Duodenal mucosa (tissue), 2 donors: ENCODE results near the gene HOXA11.

ENCODE experiments used
- H3K27ac ChIP-seq: one replicate; pipeline ENCODE4 v1.7.0; 2013; ENCODE audit warnings: low read depth, low read length
- H3K27me3 ChIP-seq, 2 donors: one replicate each; pipeline ENCODE4 v1.7.0; 2013; ENCODE audit warnings: low read length in 2 of 2, control low read depth in 1 of 2; ENCODE audit not compliant: insufficient read depth in 2 of 2, control insufficient read depth in 1 of 2
- H3K36me3 ChIP-seq, 2 donors: one replicate each; pipeline ENCODE4 v1.7.0; 2013; ENCODE audit warnings: low read length in 2 of 2, control low read depth in 1 of 2; ENCODE audit not compliant: insufficient read depth in 2 of 2, control insufficient read depth in 1 of 2
- H3K4me1 ChIP-seq, 2 donors: one replicate each; pipeline ENCODE4 v1.7.0; 2013; ENCODE audit warnings: low read length in 2 of 2, control low read depth in 1 of 2; ENCODE audit not compliant: insufficient read depth in 2 of 2, control insufficient read depth in 1 of 2
- H3K4me3 ChIP-seq, 2 donors: one replicate each; pipeline ENCODE4 v1.7.0; 2013; ENCODE audit warnings: low read length in 2 of 2, low read depth in 1 of 2
- H3K9ac ChIP-seq, 2 donors: one replicate each; pipeline ENCODE4 v1.7.0; 2013; ENCODE audit warnings: low read length in 2 of 2, low read depth in 1 of 2
- H3K9me3 ChIP-seq, 2 donors: one replicate each; pipeline ENCODE4 v1.7.0; 2013; ENCODE audit warnings: low read length in 2 of 2, control low read depth in 1 of 2; ENCODE audit not compliant: control insufficient read depth in 1 of 2

The HOXA11 gene

GRCh38 chr7:27205325-27206280 is 20.6 kb upstream of the HOXA11 start:
- Histone ChIP-seq H3K4me3 (no peak overlapping the region), H3K27me3 (peaks cover 94 to 99% of the 10 kb centered on the region in 2 donors)

GRCh38 chr7:27204851-27205322 is 19.9 kb upstream of the HOXA11 start:
- Histone ChIP-seq H3K9me3 (no peaks in the 10 kb centered on the region), H3K9ac (no peak overlapping the region), H3K27ac (no peak overlapping the region), H3K4me1 (peaks cover 16 to 17% of the 10 kb centered on the region in 2 donors), H3K27me3 (peaks cover 91 to 97% of the 10 kb centered on the region in 2 donors), H3K36me3 (no peaks in the 10 kb centered on the region), H3K4me3 (no peak overlapping the region)

More at GRCh38 chr7:27205325-27206280, 20.6 kb upstream of the HOXA11 start:
- H3K9ac ChIP-seq: no peak overlapping the region
- H3K4me1 ChIP-seq: peaks cover 17 to 20% of the 10 kb centered on the region in 2 donors
- H3K9me3 ChIP-seq: no peaks in the 10 kb centered on the region
- no peaks in the 10 kb centered on the region for H3K36me3 ChIP-seq
- H3K27ac ChIP-seq: no peak overlapping the region

- Histone ChIP-seq H3K27ac (no peak overlapping the region), H3K4me1 (peaks cover 15 to 16% of the 10 kb centered on the region in 2 donors), H3K4me3 (no peak overlapping the region), H3K27me3 (peaks cover 88 to 92% of the 10 kb centered on the region in 2 donors), H3K9ac (no peak overlapping the region), H3K9me3 (no peaks in the 10 kb centered on the region), H3K36me3 (no peaks in the 10 kb centered on the region)
Observed at GRCh38 chr7:27203964-27204594, 19.0 kb upstream of the HOXA11 start.

DNA sequence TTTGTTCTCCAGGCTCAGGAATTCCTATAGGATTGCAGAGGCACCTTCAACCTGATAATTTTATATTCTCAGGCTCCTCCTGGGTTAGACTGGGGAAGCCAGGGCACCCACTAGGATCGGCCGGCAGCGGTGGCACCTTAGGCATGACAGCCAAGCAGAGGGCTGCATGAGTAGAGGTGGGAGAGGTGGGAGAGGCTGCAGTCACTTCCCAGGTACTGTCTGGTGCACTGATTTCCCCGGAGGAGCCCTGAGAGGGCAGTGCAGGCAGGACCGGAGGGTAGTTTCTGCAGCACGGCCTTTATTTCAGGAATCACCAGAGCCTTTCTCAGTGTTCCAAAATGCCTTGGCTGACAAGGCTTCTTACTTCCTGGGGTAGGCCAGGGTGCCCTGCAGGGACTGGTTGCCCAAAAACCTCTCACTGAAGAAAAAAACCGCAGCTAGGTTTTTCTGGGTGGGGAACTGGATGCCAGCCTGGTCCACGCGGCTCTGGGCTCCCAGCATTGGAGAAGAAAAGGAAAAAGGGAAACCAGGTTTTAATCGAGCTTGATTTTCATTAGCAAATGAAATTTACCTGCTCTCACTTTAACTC is 18.4 kb upstream of the HOXA11 start:
- Histone ChIP-seq H3K27ac (no peak overlapping the region), H3K9me3 (no peaks in the 10 kb centered on the region), H3K36me3 (no peaks in the 10 kb centered on the region), H3K4me3 (no peak overlapping the region), H3K4me1 (peaks cover 15 to 16% of the 10 kb centered on the region in 2 donors), H3K9ac (no peak overlapping the region), H3K27me3 (peaks cover 88 to 92% of the 10 kb centered on the region in 2 donors)

DNA sequence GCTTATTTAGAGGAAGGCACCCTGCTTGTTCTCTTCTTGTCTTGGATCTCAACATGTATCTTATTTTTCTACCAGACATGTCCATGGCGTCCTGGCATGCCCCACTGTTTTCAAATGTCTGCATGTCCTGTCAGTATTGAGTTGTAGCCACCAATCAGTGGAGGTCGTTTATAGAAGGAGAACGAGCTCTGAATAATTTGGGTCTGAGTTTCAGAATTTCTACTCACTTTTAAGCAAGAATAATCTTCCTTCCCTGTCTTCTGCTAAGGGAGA is 17.8 kb upstream of the HOXA11 start:
- no peaks in the 10 kb centered on the region for H3K9me3 ChIP-seq
- H3K9ac ChIP-seq: no peak overlapping the region
- no peak overlapping the region for H3K4me3 ChIP-seq
- H3K27me3 ChIP-seq: peaks cover 89 to 92% of the 10 kb centered on the region in 2 donors
- H3K4me1 ChIP-seq: peaks cover 15 to 16% of the 10 kb centered on the region in 2 donors
- no peaks in the 10 kb centered on the region for H3K36me3 ChIP-seq
- no peak overlapping the region for H3K27ac ChIP-seq

GRCh38 chr7:27202018-27202861 is 17.2 kb upstream of the HOXA11 start:
- Histone ChIP-seq H3K9me3 (no peaks in the 10 kb centered on the region), H3K36me3 (no peaks in the 10 kb centered on the region), H3K4me1 (peaks cover 15 to 16% of the 10 kb centered on the region in 2 donors), H3K27ac (no peak overlapping the region), H3K27me3 (peaks cover 90 to 92% of the 10 kb centered on the region in 2 donors), H3K4me3 (no peak overlapping the region), H3K9ac (no peak overlapping the region)

DNA sequence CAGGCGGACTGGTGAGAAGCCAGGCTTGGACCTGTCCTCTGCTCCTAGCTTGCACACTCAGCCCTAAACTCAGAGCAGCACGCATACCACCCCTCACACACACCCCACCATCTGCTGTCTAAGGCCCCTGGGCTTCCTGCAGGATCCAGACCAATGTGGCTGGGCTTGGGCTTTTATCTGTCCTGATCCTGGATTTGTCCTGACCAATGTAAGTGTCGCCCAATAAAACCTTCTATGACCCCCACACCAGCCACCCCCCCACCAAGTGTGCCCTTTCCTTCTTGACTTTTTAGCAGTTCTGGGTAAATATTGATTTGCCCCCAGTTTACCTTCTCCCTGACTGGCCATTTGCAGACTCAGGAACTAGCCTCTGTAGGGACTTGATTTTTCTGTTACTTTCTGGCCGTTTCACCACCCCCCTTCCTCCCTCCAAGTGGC is 16.6 kb upstream of the HOXA11 start:
- H3K4me1 ChIP-seq: peaks cover 15 to 16% of the 10 kb centered on the region in 2 donors
- no peak overlapping the region for H3K27ac ChIP-seq
- H3K27me3 ChIP-seq: peaks cover 87 to 92% of the 10 kb centered on the region in 2 donors
- H3K4me3 ChIP-seq: peak overlapping the region in 1 of 2 donors; percentile 61
- no peaks in the 10 kb centered on the region for H3K9me3 ChIP-seq
- H3K36me3 ChIP-seq: no peaks in the 10 kb centered on the region
- no peak overlapping the region for H3K9ac ChIP-seq

DNA sequence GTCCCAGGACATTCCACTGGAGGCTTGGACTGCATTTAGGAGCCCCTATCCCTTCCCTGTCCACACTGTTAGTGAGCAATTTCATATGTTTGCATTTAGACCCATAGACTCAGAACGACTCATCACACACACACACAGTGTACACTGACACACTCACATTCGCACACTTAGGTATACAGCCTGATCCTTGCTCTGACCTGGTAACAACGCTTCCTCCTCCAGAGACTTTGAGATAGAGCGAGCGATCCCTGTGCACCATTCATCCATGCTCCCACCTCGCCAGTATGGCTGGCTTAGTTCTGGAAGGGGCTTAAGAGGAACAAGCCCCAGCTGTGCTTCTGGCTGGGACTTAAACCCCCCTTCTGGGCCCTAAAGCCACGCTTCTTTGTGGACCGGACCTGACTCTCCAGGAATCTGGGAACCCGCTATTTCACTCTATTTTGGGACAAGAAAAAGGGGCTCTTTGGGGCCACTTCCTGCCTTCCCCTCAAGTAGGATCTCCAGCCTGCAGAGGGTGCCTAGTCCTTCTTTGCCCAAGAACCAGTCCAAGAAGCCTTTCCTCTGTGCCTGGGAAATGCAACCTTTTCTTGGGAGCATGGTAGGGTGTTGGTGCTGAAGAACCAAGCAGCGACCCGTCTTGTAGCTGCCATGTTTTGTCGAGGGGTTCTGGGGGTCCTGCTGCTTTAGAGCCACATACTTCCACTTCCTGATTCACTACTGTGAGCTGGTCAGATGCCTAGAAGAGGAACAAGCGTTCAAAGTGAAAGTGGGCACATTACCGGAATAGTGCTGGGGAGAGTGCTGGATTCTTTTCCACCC is 15.9 kb upstream of the HOXA11 start:
- Histone ChIP-seq H3K9me3 (no peaks in the 10 kb centered on the region), H3K36me3 (no peaks in the 10 kb centered on the region), H3K4me1 (peaks cover 15 to 16% of the 10 kb centered on the region in 2 donors), H3K27me3 (peaks cover 82 to 91% of the 10 kb centered on the region in 2 donors), H3K4me3 (peak overlapping the region; percentile 39 to 63), H3K9ac (no peak overlapping the region), H3K27ac (no peak overlapping the region)
